MM.1S (cell line): ENCODE results near the gene ARFIP1.

Experiments used
- DNase-seq: peaks from one replicate; pipeline ENCODE4 v3.0.0-alpha.2; 2015
- H2AFZ ChIP-seq: fragments of 300-600 bp; sonication (generic); 2 replicates; pipeline ENCODE4 v1.6.0; 2016; ENCODE audit warnings: antibody characterized with exemption, low read length
- H3F3A ChIP-seq: fragments of 300-600 bp; sonication (generic); 2 replicates; pipeline ENCODE4 v1.6.1; 2016; ENCODE audit warnings: mild to moderate bottlenecking, antibody characterized with exemption, low read length, moderate library complexity, mixed read lengths; ENCODE audit not compliant: insufficient read depth
- H3K27ac ChIP-seq: fragments of 300-600 bp; sonication (generic); 2 replicates; pipeline ENCODE4 v1.5.1; 2016; ENCODE audit warnings: mild to moderate bottlenecking, low read length
- H3K27me3 ChIP-seq: fragments of 300-600 bp; sonication (generic); replicated peaks from 2 replicates; pipeline ENCODE4 v1.6.0; 2016; ENCODE audit warnings: low read length; ENCODE audit not compliant: insufficient read depth
- H3K36me3 ChIP-seq: fragments of 300-600 bp; sonication (generic); replicated peaks from 2 replicates; pipeline ENCODE4 v1.6.1; 2016; ENCODE audit warnings: mild to moderate bottlenecking, low read length, mixed read lengths; ENCODE audit not compliant: insufficient read depth
- H3K4me1 ChIP-seq: fragments of 300-600 bp; sonication (generic); 2 replicates; pipeline ENCODE4 v1.6.1; 2016; ENCODE audit warnings: low read length, mixed read lengths
- H3K4me2 ChIP-seq: fragments of 300-600 bp; sonication (generic); 2 replicates; pipeline ENCODE4 v1.6.0; 2016; ENCODE audit warnings: low read depth, low read length
- H3K4me3 ChIP-seq: fragments of 300-600 bp; sonication (generic); 2 replicates; pipeline ENCODE4 v1.5.1; 2016; ENCODE audit warnings: low read length, mixed read lengths
- H3K79me2 ChIP-seq: fragments of 300-600 bp; sonication (generic); 2 replicates; pipeline ENCODE4 v1.6.1; 2016; ENCODE audit warnings: mixed run types, low read length, mixed read lengths
- H3K9ac ChIP-seq: fragments of 300-600 bp; sonication (generic); 2 replicates; pipeline ENCODE4 v1.6.1; 2016; ENCODE audit warnings: low read length, mixed read lengths
- H3K9me2 ChIP-seq: fragments of 300-600 bp; sonication (generic); replicated peaks from 2 replicates; pipeline ENCODE4 v1.6.1; 2016; ENCODE audit warnings: mild to moderate bottlenecking, low read length, mixed read lengths; ENCODE audit not compliant: insufficient read depth
- H3K9me3 ChIP-seq: fragments of 300-600 bp; sonication (generic); replicated peaks from 2 replicates; pipeline ENCODE4 v1.6.1; 2016; ENCODE audit warnings: mild to moderate bottlenecking, low read length, mixed read lengths; ENCODE audit not compliant: insufficient read depth
- H4K20me1 ChIP-seq: fragments of 300-600 bp; sonication (generic); 2 replicates; pipeline ENCODE4 v1.6.1; 2016; ENCODE audit warnings: mild to moderate bottlenecking, low read length, moderate library complexity, mixed read lengths; ENCODE audit not compliant: insufficient read depth
- CTCF ChIP-seq: fragments of 300-600 bp; sonication (generic); IDR thresholded peaks from 2 replicates; pipeline ENCODE4 v1.5.1; 2016; ENCODE audit warnings: antibody characterized with exemption, low read length, mixed read lengths
- EZH2 ChIP-seq: fragments of 300-600 bp; sonication (generic); optimal IDR thresholded peaks from 2 replicates; pipeline ENCODE3; 2017; ENCODE audit warnings: low read depth, mild to moderate bottlenecking, antibody characterized with exemption, low read length, mixed read lengths
- EZH2phosphoT487 ChIP-seq: fragments of 300-600 bp; sonication (generic); IDR thresholded peaks from 2 replicates; pipeline ENCODE4 v1.6.1; 2018; ENCODE audit warnings: antibody characterized with exemption, low read length

The ARFIP1 gene

GRCh38 chr4:152885185-152885584 is 105.4 kb downstream of the ARFIP1 start:
- peaks cover 4% of the 10 kb centered on the region; the same call in 1 of the 2 replicates for H3K36me3 ChIP-seq
- no peaks in the 10 kb centered on the region for H3K9me3 ChIP-seq
- no peaks in the 10 kb centered on the region for H3F3A ChIP-seq
- no peak overlapping the region for H3K4me2 ChIP-seq
- H3K27ac ChIP-seq, result no peak overlapping the region
- H3K9me2 ChIP-seq, result no peaks in the 10 kb centered on the region
- no peaks in the 10 kb centered on the region for H3K4me1 ChIP-seq
- TF ChIP-seq EZH2phosphoT487, result no peak
- no peak overlapping the region for H3K4me3 ChIP-seq
- no peak for DNase-seq
- no peaks in the 10 kb centered on the region for H4K20me1 ChIP-seq
- H3K9ac ChIP-seq, result no peak overlapping the region
- H2AFZ ChIP-seq, result no peak overlapping the region
- H3K79me2 ChIP-seq, result no peaks in the 10 kb centered on the region
- H3K27me3 ChIP-seq, result no peaks in the 10 kb centered on the region

- H3K4me1 ChIP-seq, result no peaks in the 10 kb centered on the region
- no peak overlapping the region for H3K4me3 ChIP-seq
- H3F3A ChIP-seq, result no peaks in the 10 kb centered on the region
- no peak overlapping the region for H2AFZ ChIP-seq
- no peaks in the 10 kb centered on the region for H3K9me2 ChIP-seq
- H3K79me2 ChIP-seq, result no peaks in the 10 kb centered on the region
- H3K27me3 ChIP-seq, result no peaks in the 10 kb centered on the region
- TF ChIP-seq CTCF, result no peak
- peaks cover 4% of the 10 kb centered on the region; the same call in 1 of the 2 replicates for H3K36me3 ChIP-seq
- no peak for DNase-seq
- H3K9ac ChIP-seq, result no peak overlapping the region
- H3K9me3 ChIP-seq, result no peaks in the 10 kb centered on the region
- H4K20me1 ChIP-seq, result no peaks in the 10 kb centered on the region
- H3K4me2 ChIP-seq, result no peak overlapping the region
- no peak overlapping the region for H3K27ac ChIP-seq
Observed at GRCh38 chr4:152886201-152886600, 106.4 kb downstream of the ARFIP1 start.

- TF ChIP-seq CTCF (no peak), EZH2phosphoT487 (no peak), EZH2 (no peak)
- DNase-seq, result no peak
- H3K9me2 ChIP-seq, result no peaks in the 10 kb centered on the region
- H3K9me3 ChIP-seq, result no peaks in the 10 kb centered on the region
- H3K4me3 ChIP-seq, result no peak overlapping the region
- H3K36me3 ChIP-seq, result peaks cover 3% of the 10 kb centered on the region; the same call in 1 of the 2 replicates
- no peaks in the 10 kb centered on the region for H3K27me3 ChIP-seq
- no peaks in the 10 kb centered on the region for H3F3A ChIP-seq
- no peaks in the 10 kb centered on the region for H4K20me1 ChIP-seq
- no peak overlapping the region for H2AFZ ChIP-seq
- H3K4me2 ChIP-seq, result no peak overlapping the region
- H3K4me1 ChIP-seq, result no peaks in the 10 kb centered on the region
- H3K79me2 ChIP-seq, result no peaks in the 10 kb centered on the region
- H3K9ac ChIP-seq, result no peak overlapping the region
- no peak overlapping the region for H3K27ac ChIP-seq
Observed at GRCh38 chr4:152887981-152888380, 108.2 kb downstream of the ARFIP1 start.

- H3K79me2 ChIP-seq, result no peaks in the 10 kb centered on the region
- H3K36me3 ChIP-seq, result no peaks in the 10 kb centered on the region; the same call in 1 of the 2 replicates
- no peaks in the 10 kb centered on the region for H3K9me3 ChIP-seq
- H4K20me1 ChIP-seq, result no peaks in the 10 kb centered on the region
- no peak for TF ChIP-seq CTCF
- no peak for TF ChIP-seq EZH2
- no peak for TF ChIP-seq EZH2phosphoT487
- no peaks in the 10 kb centered on the region for H3F3A ChIP-seq
- no peak overlapping the region for H3K9ac ChIP-seq
- H3K27me3 ChIP-seq, result no peaks in the 10 kb centered on the region
- H3K4me1 ChIP-seq, result no peaks in the 10 kb centered on the region
- H3K27ac ChIP-seq, result no peak overlapping the region
- H3K4me2 ChIP-seq, result no peak overlapping the region
- H3K9me2 ChIP-seq, result no peaks in the 10 kb centered on the region
- no peak overlapping the region for H3K4me3 ChIP-seq
- DNase-seq, result no peak
- no peak overlapping the region for H2AFZ ChIP-seq
Observed at GRCh38 chr4:152892974-152893373, 113.2 kb downstream of the ARFIP1 start.
